Erythroblast (primary cell): ENCODE measurements around the gene GPS1.

Experiments
- GATA1 ChIP-seq: IDR thresholded peaks from 2 replicates; pipeline ENCODE4 v1.6.1; 2011; ENCODE audit warnings: low read depth, mild to moderate bottlenecking, control low read depth, low read length, moderate library complexity
- POLR2A ChIP-seq: IDR thresholded peaks from 2 replicates; pipeline ENCODE4 v1.6.1; 2011; ENCODE audit warnings: mild to moderate bottlenecking, low read length

DNA sequence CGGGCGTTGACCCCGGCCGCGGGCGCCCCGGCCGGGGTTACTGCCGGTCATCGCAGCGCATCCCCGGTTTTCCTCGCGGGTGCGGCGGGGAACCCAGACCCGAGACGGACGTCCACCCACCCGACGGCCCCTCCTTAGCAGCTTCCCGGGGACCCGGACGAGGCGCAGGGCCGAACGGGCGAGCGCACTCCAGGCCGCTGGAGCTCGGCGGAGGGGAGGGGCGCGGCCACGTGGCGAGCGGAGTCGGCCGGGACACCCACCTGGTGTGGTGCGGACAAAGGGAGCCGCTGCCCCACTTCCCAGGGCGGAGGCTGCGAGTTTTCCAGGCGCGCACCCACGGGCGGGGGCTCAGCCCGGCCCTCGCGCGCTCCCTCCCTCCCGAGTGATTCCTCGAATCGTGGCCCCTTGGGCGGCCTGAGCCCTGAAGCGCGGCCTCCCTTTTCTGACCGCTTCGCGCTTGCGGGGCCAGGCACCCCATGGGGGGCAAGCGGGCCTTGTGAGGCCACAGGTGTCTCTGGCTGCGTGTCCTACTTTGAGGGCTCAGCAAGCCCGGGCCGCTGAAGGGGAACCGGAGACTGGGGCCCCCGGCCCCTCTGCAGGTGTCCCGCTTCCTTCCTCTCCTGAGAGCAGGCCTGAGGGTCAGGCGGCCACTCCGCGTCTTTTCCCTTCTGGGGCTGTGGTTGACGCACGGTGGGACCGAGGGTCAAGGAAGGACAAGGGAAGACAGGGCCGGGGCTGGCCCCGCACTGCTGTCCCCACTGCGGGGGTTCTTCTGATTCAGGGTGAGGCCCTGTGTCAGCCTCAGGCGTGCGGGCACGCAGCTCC is 47.5 kb downstream of the GPS1 start:
- peak; percentile 3 for TF ChIP-seq POLR2A
- no peak for TF ChIP-seq GATA1
